Neural crest cell (in vitro differentiated cells): Measurements from ENCODE around the gene TMEM87B. TPM values are rescaled to one million over a fixed set of nuclear protein-coding genes. Genes with fewer than 3 reads are reported as not detected.
A peak's percentile ranks its signal among the peaks of the same experiment; 100 is the strongest.

ENCODE experiments used
- DNase-seq: peaks from one replicate; pipeline ENCODE4 v3.0.0; 2021; ENCODE audit warnings: low read depth, mixed read lengths, low spot score
- H3K27ac Mint-ChIP-seq: one replicate; pipeline ENCODE4 v1.8.0; 2021; ENCODE audit warnings: mild to moderate bottlenecking, mixed read lengths; ENCODE audit not compliant: unreplicated experiment
- H3K27me3 Mint-ChIP-seq: 2 replicates; pipeline ENCODE4 v1.8.0; 2021; ENCODE audit warnings: low read depth, mild to moderate bottlenecking, mixed read lengths
- H3K36me3 Mint-ChIP-seq: 2 replicates; pipeline ENCODE4 v1.8.0; 2021; ENCODE audit warnings: low read depth, mild to moderate bottlenecking, mixed read lengths
- H3K4me1 Mint-ChIP-seq: 2 replicates; pipeline ENCODE4 v1.8.0; 2021; ENCODE audit warnings: mixed read lengths
- H3K4me3 Mint-ChIP-seq: one replicate; pipeline ENCODE4 v1.8.0; 2021; ENCODE audit warnings: mild to moderate bottlenecking, mixed read lengths
- H3K9me3 Mint-ChIP-seq: 2 replicates; pipeline ENCODE4 v1.8.0; 2021; ENCODE audit warnings: mixed read lengths
- CTCF ChIP-seq: fragments of 200-600 bp; sonication (generic); conservative IDR thresholded peaks from 2 replicates; pipeline ENCODE4 v1.5.0; 2021; ENCODE audit warnings: antibody characterized with exemption, mild to moderate bottlenecking
- total RNA-seq: library from RNA; stranded (reverse); gene quantifications from 2 replicates; pipeline ENCODE4 v1.2.1, GENCODE V29; 2021

TMEM87B gene
- total RNA-seq, 1 donor from 2014 or later, result 6.2 TPM

DNA sequence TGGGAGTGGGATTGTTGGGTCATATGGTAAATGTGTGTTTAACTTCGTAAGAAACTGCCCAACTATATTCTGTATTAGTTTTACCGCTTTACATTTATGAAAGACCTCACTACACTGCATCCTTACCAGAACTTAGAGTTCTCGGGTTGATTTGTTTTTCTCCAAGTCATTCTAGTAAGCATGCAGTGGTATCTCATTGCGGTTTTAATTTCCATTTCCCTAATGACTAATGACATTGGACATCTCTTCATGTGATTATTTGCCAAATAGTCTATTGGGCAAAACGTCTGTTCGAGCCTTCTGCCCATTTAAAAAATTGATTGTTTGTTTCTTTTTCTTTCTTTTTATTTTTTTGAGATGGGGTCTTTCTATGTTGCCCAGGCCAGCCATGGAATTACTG is 89.9 kb downstream of the TMEM87B start:
- no peak for TF ChIP-seq CTCF
- no peak for DNase-seq
- Mint-ChIP-seq H3K4me3 (peak overlapping the region; percentile 9), H3K27ac (no peak overlapping the region), H3K27me3 (no peaks in the 10 kb centered on the region), H3K4me1 (peaks cover 56% of the 10 kb centered on the region), H3K9me3 (no peaks in the 10 kb centered on the region), H3K36me3 (peaks cover 21% of the 10 kb centered on the region)

GRCh38 chr2:112147382-112148168 is 92.5 kb downstream of the TMEM87B start:
- H3K9me3 Mint-ChIP-seq, result no peaks in the 10 kb centered on the region
- H3K27me3 Mint-ChIP-seq, result no peaks in the 10 kb centered on the region
- no peak for DNase-seq
- peaks cover 14% of the 10 kb centered on the region for H3K36me3 Mint-ChIP-seq
- H3K4me3 Mint-ChIP-seq, result no peak overlapping the region
- no peak for TF ChIP-seq CTCF
- peaks cover 55% of the 10 kb centered on the region for H3K4me1 Mint-ChIP-seq
- no peak overlapping the region for H3K27ac Mint-ChIP-seq

DNA sequence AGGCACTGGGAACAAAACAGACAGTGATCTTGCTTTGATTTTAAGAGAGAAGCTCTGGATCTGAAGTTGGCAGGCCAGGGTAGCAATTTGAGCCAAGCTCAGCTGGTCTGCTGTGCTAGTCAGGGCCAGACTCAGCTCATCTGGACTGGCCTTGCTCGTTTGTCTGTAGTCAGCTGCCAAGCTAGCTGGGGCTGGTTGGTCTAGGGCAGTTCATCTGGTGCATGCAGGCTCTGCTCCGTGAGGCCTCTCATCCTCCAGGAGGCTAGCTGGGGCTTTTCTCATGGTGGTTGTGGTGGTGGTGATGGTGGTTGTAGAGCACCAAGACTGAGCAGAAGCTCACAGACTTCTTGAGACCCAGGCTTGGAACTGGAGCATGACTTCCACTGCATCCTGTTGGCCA is 93.4 kb downstream of the TMEM87B start:
- H3K27ac Mint-ChIP-seq, result no peak overlapping the region
- TF ChIP-seq CTCF, result no peak
- H3K4me1 Mint-ChIP-seq, result peaks cover 51% of the 10 kb centered on the region
- H3K4me3 Mint-ChIP-seq, result no peak overlapping the region
- H3K9me3 Mint-ChIP-seq, result no peaks in the 10 kb centered on the region
- H3K36me3 Mint-ChIP-seq, result peaks cover 10% of the 10 kb centered on the region
- no peaks in the 10 kb centered on the region for H3K27me3 Mint-ChIP-seq
- DNase-seq, result no peak

- DNase-seq, result no peak
- H3K36me3 Mint-ChIP-seq, result peaks cover 15% of the 10 kb centered on the region
These were observed 94.1 kb downstream of the TMEM87B start for GRCh38 chr2:112149194-112149593.

DNA sequence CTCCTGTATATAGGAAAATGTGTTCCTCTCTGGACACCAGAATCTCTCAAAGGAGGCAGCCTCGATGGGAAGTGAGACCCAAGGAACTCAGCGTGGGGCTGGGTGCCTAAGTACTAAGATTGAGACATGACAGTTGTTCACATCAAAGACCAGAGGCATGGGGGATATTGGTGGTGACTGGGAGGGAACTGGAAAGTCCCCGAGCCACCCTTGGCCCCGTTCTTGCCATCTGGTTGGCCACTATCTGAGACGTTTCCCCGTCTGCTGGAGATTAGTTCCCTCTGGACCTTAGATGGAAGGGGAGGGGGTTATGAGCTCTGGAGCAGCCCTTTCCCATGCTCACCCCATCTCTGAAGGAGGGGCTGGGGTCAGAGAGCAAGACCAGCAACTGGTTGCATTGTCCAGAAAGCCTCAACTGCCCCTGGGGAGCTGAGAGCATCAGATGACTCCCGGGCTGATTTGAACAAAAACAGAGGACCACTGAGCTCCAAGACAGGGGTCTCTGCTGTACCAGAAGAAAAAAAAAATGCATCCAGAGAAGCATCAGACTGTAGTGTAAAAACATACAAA is 94.9 kb downstream of the TMEM87B start:
- no peak for TF ChIP-seq CTCF
- Mint-ChIP-seq H3K4me3 (peak overlapping the region; percentile 29), H3K27me3 (no peaks in the 10 kb centered on the region), H3K4me1 (peaks cover 55% of the 10 kb centered on the region), H3K36me3 (peaks cover 15% of the 10 kb centered on the region), H3K27ac (peak overlapping the region; percentile 64), H3K9me3 (no peaks in the 10 kb centered on the region)
- no peak for DNase-seq

More at GRCh38 chr2:112149194-112149593, 94.1 kb downstream of the TMEM87B start:
- Mint-ChIP-seq H3K27me3 (no peaks in the 10 kb centered on the region), H3K27ac (no peak overlapping the region), H3K4me3 (peak overlapping the region; percentile 29), H3K4me1 (peaks cover 55% of the 10 kb centered on the region), H3K9me3 (no peaks in the 10 kb centered on the region)
- TF ChIP-seq CTCF, result no peak
